Measurements from ENCODE around the gene FREY1.

The FREY1 gene

DNA sequence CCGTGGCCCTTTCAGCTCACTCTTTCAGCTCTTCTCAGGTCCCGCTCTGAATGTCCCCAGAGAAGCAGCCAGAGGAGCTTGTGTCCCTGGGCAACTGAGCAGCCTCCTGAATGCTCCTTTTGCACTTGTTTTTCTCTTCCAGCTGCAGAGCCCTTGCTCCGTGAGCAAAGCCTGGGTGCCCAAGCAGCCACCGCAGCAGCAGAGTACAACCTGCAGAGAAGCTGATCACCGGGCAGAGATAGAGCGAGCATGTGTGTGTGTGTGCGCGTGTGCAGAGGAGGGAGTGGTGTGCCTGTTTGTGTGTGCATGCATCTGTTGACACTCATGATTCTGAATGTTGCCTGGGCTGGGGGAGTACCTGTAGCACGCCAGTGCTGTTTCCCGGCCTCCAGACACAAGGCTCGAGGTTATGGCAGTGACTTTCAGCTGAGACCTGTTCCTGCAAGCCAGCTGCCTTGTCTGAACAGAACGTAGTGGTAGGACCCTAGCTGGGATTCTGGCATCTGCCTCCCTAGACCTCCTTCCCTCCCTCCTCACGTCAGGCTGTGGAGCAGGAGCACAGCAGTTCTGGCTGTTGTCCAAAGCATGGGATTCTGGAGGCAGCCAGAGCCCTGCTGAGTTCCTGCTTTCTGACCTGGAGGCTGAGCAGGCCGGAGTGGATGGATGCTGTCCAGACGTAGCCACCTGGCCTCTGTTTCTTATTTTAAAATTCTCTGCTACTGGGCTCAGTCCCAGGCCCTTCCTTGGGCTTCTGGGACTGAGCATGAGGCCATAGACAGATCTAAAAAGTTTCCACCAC is 26.1 kb downstream of the FREY1 start:
- POLR2A ChIA-PET, result no interaction called here
- H3K4me3 ChIP-seq (ENCODE audit: low read depth, low read length), result no peak overlapping the region
- no peak for DNase-seq (ENCODE audit: low read depth, low spot score)
- CTCF ChIA-PET, result interaction anchor here (0.7 to 1.1 kb wide), 2 partner anchors 8 to 18 kb away, joined by 4 to 6 read pairs; no protein-coding TSS in a partner anchor
- TF ChIP-seq, protein P1, sequence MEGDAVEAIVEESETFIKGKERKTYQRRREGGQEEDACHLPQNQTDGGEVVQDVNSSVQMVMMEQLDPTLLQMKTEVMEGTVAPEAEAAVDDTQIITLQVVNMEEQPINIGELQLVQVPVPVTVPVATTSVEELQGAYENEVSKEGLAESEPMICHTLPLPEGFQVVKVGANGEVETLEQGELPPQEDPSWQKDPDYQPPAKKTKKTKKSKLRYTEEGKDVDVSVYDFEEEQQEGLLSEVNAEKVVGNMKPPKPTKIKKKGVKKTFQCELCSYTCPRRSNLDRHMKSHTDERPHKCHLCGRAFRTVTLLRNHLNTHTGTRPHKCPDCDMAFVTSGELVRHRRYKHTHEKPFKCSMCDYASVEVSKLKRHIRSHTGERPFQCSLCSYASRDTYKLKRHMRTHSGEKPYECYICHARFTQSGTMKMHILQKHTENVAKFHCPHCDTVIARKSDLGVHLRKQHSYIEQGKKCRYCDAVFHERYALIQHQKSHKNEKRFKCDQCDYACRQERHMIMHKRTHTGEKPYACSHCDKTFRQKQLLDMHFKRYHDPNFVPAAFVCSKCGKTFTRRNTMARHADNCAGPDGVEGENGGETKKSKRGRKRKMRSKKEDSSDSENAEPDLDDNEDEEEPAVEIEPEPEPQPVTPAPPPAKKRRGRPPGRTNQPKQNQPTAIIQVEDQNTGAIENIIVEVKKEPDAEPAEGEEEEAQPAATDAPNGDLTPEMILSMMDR (IDR thresholded peaks at IDR 0.05; ENCODE audit: insufficient read depth, low read length, missing control alignments), result no peak

DNA sequence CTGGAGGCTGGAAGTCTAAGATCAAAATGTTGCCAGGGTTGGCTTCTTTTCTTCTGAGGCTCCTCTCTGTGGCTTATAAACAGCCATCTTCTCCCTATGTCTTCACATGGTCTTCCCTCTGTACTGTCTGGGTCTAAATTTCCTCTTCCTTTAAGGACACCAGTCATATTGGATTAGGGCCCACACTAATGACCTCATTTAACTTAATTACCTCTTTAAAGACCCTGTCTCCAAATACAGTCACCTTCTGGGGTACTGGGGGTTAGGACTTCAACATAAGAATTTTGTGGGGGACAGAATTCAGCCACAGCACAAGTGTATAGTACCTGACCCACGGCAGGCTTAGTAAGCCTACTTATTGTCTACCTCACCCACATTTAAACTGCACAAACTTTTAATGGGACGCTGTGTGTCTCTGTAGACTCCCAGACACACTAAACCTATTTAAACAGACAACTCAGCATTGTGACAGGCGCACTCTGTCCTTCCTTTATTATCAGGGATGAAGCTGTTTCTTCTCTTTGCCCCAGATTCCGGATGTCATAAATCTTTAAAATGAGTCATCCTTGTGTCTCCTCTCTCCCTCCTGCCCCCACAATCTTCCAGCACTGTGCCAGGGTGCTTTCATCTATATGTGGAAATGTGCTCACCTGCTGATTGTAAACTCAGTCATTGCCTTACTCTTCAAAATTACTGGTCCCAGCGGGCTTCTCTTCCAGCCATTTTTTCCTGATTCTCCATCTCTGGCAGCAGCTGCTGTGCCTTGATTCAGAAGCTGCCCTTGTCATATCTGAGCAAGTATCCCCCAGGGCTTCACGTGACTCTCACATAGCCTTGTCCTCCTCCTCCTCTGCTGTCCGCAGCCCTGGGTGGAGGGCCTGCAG is 27.0 kb downstream of the FREY1 start:
- DNase-seq (ENCODE audit: low read depth, low spot score), result no peak
- no peak overlapping the region for H3K4me3 ChIP-seq (ENCODE audit: low read depth, low read length)
- POLR2A ChIA-PET, result no interaction called here
- TF ChIP-seq, protein P1 (IDR thresholded peaks at IDR 0.05; ENCODE audit: insufficient read depth, low read length, missing control alignments), result no peak
- CTCF ChIA-PET, result interaction anchor here (0.7 to 2.5 kb wide), 5 partner anchors 8 to 45 kb away, joined by 3 to 7 read pairs (median 5); no protein-coding TSS in a partner anchor

DNA sequence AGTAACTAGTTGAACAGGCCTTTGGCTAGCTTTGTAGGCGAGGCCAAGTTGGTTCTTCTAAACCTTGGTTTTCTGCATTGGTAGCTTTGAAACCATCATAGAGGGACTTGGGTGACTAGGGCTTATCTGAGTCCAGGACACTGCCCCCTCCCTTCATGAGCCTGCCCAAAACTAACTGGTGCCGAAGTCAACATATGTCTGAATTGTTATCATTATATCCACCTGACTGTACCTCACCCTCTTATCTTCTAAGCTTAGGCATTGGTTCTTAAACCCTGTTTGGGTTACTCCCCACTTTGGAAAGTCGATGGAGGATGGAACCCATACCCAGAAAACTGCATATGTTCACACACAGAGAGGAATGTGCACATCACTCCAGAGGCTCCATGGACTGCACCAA is 29.2 kb downstream of the FREY1 start:
- ChIA-PET CTCF (interaction anchor here (1.2 to 2.5 kb wide), 2 partner anchors 15 to 129 kb away, joined by 4 to 7 read pairs; no protein-coding TSS in a partner anchor), POLR2A (no interaction called here)
- no peak for DNase-seq (ENCODE audit: low read depth, low spot score)
- TF ChIP-seq, protein P1 (IDR thresholded peaks at IDR 0.05; ENCODE audit: insufficient read depth, low read length, missing control alignments), result no peak
- H3K4me3 ChIP-seq (ENCODE audit: low read depth, low read length), result no peak overlapping the region

DNA sequence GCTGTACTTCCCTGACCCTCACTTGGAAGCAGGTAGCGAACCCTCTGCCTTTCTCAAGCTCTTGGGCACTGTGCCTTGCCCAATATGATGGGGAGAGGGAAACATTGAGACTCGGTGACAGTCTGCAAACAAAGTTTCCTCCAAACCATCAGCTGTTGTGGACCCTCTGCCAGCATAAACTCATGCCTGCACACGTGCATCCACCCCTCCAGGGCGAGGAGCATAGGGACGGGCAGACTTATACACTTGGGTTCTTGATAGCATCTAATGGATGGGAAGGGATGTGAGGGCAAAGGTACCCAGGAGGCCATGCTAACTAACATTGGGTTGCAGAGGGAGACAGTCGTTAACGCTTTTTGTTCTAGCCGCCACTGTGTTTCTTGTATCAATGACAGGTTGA is 29.9 kb downstream of the FREY1 start:
- H3K4me3 ChIP-seq (ENCODE audit: low read depth, low read length), result no peak overlapping the region
- TF ChIP-seq, protein P1 (IDR thresholded peaks at IDR 0.05; ENCODE audit: insufficient read depth, low read length, missing control alignments), result no peak
- ChIA-PET POLR2A (no interaction called here), CTCF (interaction anchor here (1.2 to 2.5 kb wide), 3 partner anchors 14 to 130 kb away, joined by 4 to 8 read pairs (median 7); no protein-coding TSS in a partner anchor)
- no peak for DNase-seq (ENCODE audit: low read depth, low spot score)

GRCh38 chr11:45876401-45876800 is 30.7 kb downstream of the FREY1 start:
- ChIA-PET POLR2A (no interaction called here), CTCF (interaction anchor here (1.0 to 6.4 kb wide), 4 partner anchors 11 to 129 kb away, joined by 3 to 133 read pairs (median 6); no protein-coding TSS in a partner anchor)
- no peak overlapping the region for H3K4me3 ChIP-seq (ENCODE audit: low read depth, low read length)
- TF ChIP-seq, protein P1 (IDR thresholded peaks at IDR 0.05; ENCODE audit: insufficient read depth, low read length, missing control alignments), result no peak
- DNase-seq (ENCODE audit: low read depth, low spot score), result no peak

Measured in AG04449 (cell line).